HG03520 (cell line): ENCODE results near the gene ADGRG4.
"Not testable (repeated sequence)": the region's sequence is repeated elsewhere in the genome, so short reads cannot be mapped to it uniquely, and the experiment has no call there.

Experiments used
- ATAC-seq: cut with Tn5 transposase; IDR thresholded peaks from one replicate; pipeline ENCODE4 v1.9.1; 2021; ENCODE audit warnings: mild to moderate bottlenecking, moderate library complexity; ENCODE audit not compliant: unreplicated experiment

Gene ADGRG4

GRCh38 chrX:136380010-136380769 is 79.4 kb downstream of the ADGRG4 start:
- ATAC-seq: no peak

- no peak for ATAC-seq
These were observed 85.4 kb downstream of the ADGRG4 start for GRCh38 chrX:136386173-136386572.

- ATAC-seq: no peak
These were observed 86.1 kb downstream of the ADGRG4 start for GRCh38 chrX:136386826-136387225.

GRCh38 chrX:136387951-136388502 is 87.3 kb downstream of the ADGRG4 start:
- ATAC-seq: no peak

GRCh38 chrX:136390921-136391320 is 90.2 kb downstream of the ADGRG4 start:
- ATAC-seq: no peak

- ATAC-seq: no peak
These were observed 94.5 kb downstream of the ADGRG4 start for GRCh38 chrX:136395271-136395670.

- no peak for ATAC-seq
These were observed 96.2 kb downstream of the ADGRG4 start for GRCh38 chrX:136397001-136397400.

- ATAC-seq: no peak
These were observed 104.4 kb downstream of the ADGRG4 start for GRCh38 chrX:136405126-136405525.

- ATAC-seq: peak; percentile 68
These were observed 117.0 kb downstream of the ADGRG4 start for GRCh38 chrX:136417806-136418205.

GRCh38 chrX:136421338-136421737 is 120.6 kb downstream of the ADGRG4 start:
- ATAC-seq: no peak

- no peak for ATAC-seq
These were observed 123.0 kb downstream of the ADGRG4 start for GRCh38 chrX:136423724-136424123.

GRCh38 chrX:136425996-136426395 is 125.2 kb downstream of the ADGRG4 start:
- no peak for ATAC-seq

GRCh38 chrX:136431625-136432024 is 130.9 kb downstream of the ADGRG4 start:
- ATAC-seq: no peak

- no peak for ATAC-seq
These were observed 137.0 kb downstream of the ADGRG4 start for GRCh38 chrX:136437774-136438173.

- no peak for ATAC-seq
These were observed 137.4 kb downstream of the ADGRG4 start for GRCh38 chrX:136438192-136438591.

GRCh38 chrX:136445674-136446073 is 144.9 kb downstream of the ADGRG4 start:
- not testable (repeated sequence) for ATAC-seq

GRCh38 chrX:136446208-136446607 is 145.4 kb downstream of the ADGRG4 start:
- ATAC-seq: no peak

GRCh38 chrX:136447308-136447707 is 146.5 kb downstream of the ADGRG4 start:
- ATAC-seq: no peak

GRCh38 chrX:136447968-136448367 is 147.2 kb downstream of the ADGRG4 start:
- no peak for ATAC-seq

- ATAC-seq: no peak
These were observed 149.5 kb downstream of the ADGRG4 start for GRCh38 chrX:136450050-136450830.

- no peak for ATAC-seq
These were observed 151.9 kb downstream of the ADGRG4 start for GRCh38 chrX:136452614-136453013.

- no peak for ATAC-seq
These were observed 152.4 kb downstream of the ADGRG4 start for GRCh38 chrX:136453114-136453513.
